ENCODE data around the gene SRGAP3. TPM values are rescaled to one million over a fixed set of nuclear protein-coding genes. Genes with fewer than 3 reads are reported as not detected.

Gene SRGAP3
- total RNA-seq, 1 experiment from 2014 or later = 3.0 TPM

GRCh38 chr3:9193633-9194195 is 55.7 kb downstream of the SRGAP3 start:
- no peak for DNase-seq (ENCODE audit: low read depth, low spot score)
- in situ Hi-C loops (cut with HindIII; ENCODE audit: low pct_unique_long_range_greater_than_20kb, low sequenced_read_pairs) = no loop called here

GRCh38 chr3:9193211-9193610 is 56.2 kb downstream of the SRGAP3 start:
- in situ Hi-C loops (cut with HindIII; ENCODE audit: low pct_unique_long_range_greater_than_20kb, low sequenced_read_pairs) = no loop called here

GRCh38 chr3:9192248-9193025 is 57.0 kb downstream of the SRGAP3 start:
- no peak for DNase-seq (ENCODE audit: low read depth, low spot score)
- in situ Hi-C loops (cut with HindIII; ENCODE audit: low pct_unique_long_range_greater_than_20kb, low sequenced_read_pairs) = no loop called here

More at GRCh38 chr3:9193211-9193610, 56.2 kb downstream of the SRGAP3 start:
- DNase-seq (ENCODE audit: low read depth, low spot score) = no peak

GRCh38 chr3:9190276-9190675 is 59.2 kb downstream of the SRGAP3 start:
- in situ Hi-C loops (cut with HindIII; ENCODE audit: low pct_unique_long_range_greater_than_20kb, low sequenced_read_pairs) = no loop called here

GRCh38 chr3:9188583-9188982 is 60.9 kb downstream of the SRGAP3 start:
- in situ Hi-C loops (cut with HindIII; ENCODE audit: low pct_unique_long_range_greater_than_20kb, low sequenced_read_pairs) = no loop called here

More at GRCh38 chr3:9190276-9190675, 59.2 kb downstream of the SRGAP3 start:
- no peak for DNase-seq (ENCODE audit: low read depth, low spot score)

GRCh38 chr3:9185701-9186100 is 63.7 kb downstream of the SRGAP3 start:
- no peak for DNase-seq (ENCODE audit: low read depth, low spot score)
- in situ Hi-C loops (cut with HindIII; ENCODE audit: low pct_unique_long_range_greater_than_20kb, low sequenced_read_pairs) = no loop called here

More at GRCh38 chr3:9188583-9188982, 60.9 kb downstream of the SRGAP3 start:
- DNase-seq (ENCODE audit: low read depth, low spot score) = no peak

GRCh38 chr3:9185046-9185445 is 64.4 kb downstream of the SRGAP3 start:
- in situ Hi-C loops (cut with HindIII; ENCODE audit: low pct_unique_long_range_greater_than_20kb, low sequenced_read_pairs) = no loop called here
- DNase-seq (ENCODE audit: low read depth, low spot score) = no peak

GRCh38 chr3:9184461-9184835 is 65.0 kb downstream of the SRGAP3 start:
- no peak for DNase-seq (ENCODE audit: low read depth, low spot score)
- in situ Hi-C loops (cut with HindIII; ENCODE audit: low pct_unique_long_range_greater_than_20kb, low sequenced_read_pairs) = no loop called here

- in situ Hi-C loops (cut with HindIII; ENCODE audit: low pct_unique_long_range_greater_than_20kb, low sequenced_read_pairs) = no loop called here
- DNase-seq (ENCODE audit: low read depth, low spot score) = peak; percentile 53
These were observed 65.5 kb downstream of the SRGAP3 start for GRCh38 chr3:9183811-9184460.

GRCh38 chr3:9183011-9183410 is 66.4 kb downstream of the SRGAP3 start:
- in situ Hi-C loops (cut with HindIII; ENCODE audit: low pct_unique_long_range_greater_than_20kb, low sequenced_read_pairs) = no loop called here
- no peak for DNase-seq (ENCODE audit: low read depth, low spot score)

- DNase-seq (ENCODE audit: low read depth, low spot score) = no peak
- in situ Hi-C loops (cut with HindIII; ENCODE audit: low pct_unique_long_range_greater_than_20kb, low sequenced_read_pairs) = no loop called here
These were observed 68.7 kb downstream of the SRGAP3 start for GRCh38 chr3:9180764-9181117.

- in situ Hi-C loops (cut with HindIII; ENCODE audit: low pct_unique_long_range_greater_than_20kb, low sequenced_read_pairs) = no loop called here
- DNase-seq (ENCODE audit: low read depth, low spot score) = no peak
These were observed 69.4 kb downstream of the SRGAP3 start for GRCh38 chr3:9179826-9180763.

GRCh38 chr3:9178697-9179096 is 70.7 kb downstream of the SRGAP3 start:
- DNase-seq (ENCODE audit: low read depth, low spot score) = no peak
- in situ Hi-C loops (cut with HindIII; ENCODE audit: low pct_unique_long_range_greater_than_20kb, low sequenced_read_pairs) = no loop called here

GRCh38 chr3:9175421-9175820 is 74.0 kb downstream of the SRGAP3 start:
- no peak for DNase-seq (ENCODE audit: low read depth, low spot score)
- in situ Hi-C loops (cut with HindIII; ENCODE audit: low pct_unique_long_range_greater_than_20kb, low sequenced_read_pairs) = no loop called here

GRCh38 chr3:9173445-9173844 is 76.0 kb downstream of the SRGAP3 start:
- in situ Hi-C loops (cut with HindIII; ENCODE audit: low pct_unique_long_range_greater_than_20kb, low sequenced_read_pairs) = no loop called here

GRCh38 chr3:9172851-9173321 is 76.6 kb downstream of the SRGAP3 start:
- in situ Hi-C loops (cut with HindIII; ENCODE audit: low pct_unique_long_range_greater_than_20kb, low sequenced_read_pairs) = no loop called here

More at GRCh38 chr3:9173445-9173844, 76.0 kb downstream of the SRGAP3 start:
- DNase-seq (ENCODE audit: low read depth, low spot score) = no peak

GRCh38 chr3:9170851-9171160 is 78.6 kb downstream of the SRGAP3 start:
- no peak for DNase-seq (ENCODE audit: low read depth, low spot score)
- in situ Hi-C loops (cut with HindIII; ENCODE audit: low pct_unique_long_range_greater_than_20kb, low sequenced_read_pairs) = no loop called here

More at GRCh38 chr3:9172851-9173321, 76.6 kb downstream of the SRGAP3 start:
- no peak for DNase-seq (ENCODE audit: low read depth, low spot score)

All from SK-MEL-5 (cell line).